Uterus (tissue), 2 donors: ENCODE measurements around the gene IKZF1.

Experiments
- CTCF ChIP-seq, 4 experiments: fragments of 200-600 bp in 2 of 4; fragments of 450-650 bp in 2 of 4; sonication (generic) in 2 of 4; IDR thresholded peaks; one replicate each; pipeline ENCODE4 v1.5.1; 2016 to 2019; ENCODE audit warnings: antibody characterized with exemption in 4 of 4, mild to moderate bottlenecking in 2 of 4, moderate library complexity in 1 of 4
- POLR2A ChIP-seq, 2 donors: fragments of 450-650 bp; IDR thresholded peaks; one replicate each; pipeline ENCODE4 v1.6.1; 2016; ENCODE audit warnings: antibody characterized with exemption in 2 of 2, mild to moderate bottlenecking in 1 of 2, moderate library complexity in 1 of 2

- TF ChIP-seq POLR2A (IDR thresholded peaks at IDR 0.05) (no peak), CTCF (IDR thresholded peaks at IDR 0.05) (no peak)
Observed at GRCh38 chr7:50397971-50398324, 93.4 kb downstream of the IKZF1 start.
